ENCODE data around the gene TMEM140.

DNA sequence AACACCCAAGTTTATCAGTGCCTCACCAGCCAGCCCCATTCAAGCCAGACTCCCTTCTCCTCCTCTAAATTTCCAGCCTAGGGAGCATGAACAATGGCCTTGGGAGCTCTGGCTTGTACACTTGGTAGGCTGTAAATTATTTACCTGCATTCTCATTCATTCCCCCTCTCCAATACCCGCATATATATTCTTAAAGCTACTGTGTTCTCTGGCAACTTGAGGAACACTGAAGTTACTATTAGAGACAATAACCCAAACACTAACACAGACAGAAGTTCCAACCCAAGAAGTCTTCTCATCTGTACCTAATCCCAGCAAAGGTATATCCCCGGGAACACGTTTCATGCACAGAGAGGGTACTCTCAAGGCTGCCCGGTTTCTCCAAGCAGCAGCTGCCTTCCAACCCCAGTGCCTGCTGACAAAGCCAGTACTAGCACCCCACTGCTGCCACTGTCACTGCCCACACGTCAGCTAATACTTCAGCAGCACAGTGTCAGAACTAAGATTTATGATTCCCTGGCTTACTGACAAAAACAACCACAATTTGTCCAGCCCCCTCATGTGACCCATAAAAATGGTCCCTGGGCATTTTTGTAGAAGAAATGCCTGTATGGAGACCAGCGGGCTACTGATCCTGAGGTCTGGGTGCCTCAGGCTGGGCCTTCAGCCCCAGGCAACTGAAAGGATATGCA lies 60.4 kb downstream of the TMEM140 start:
- TF ChIP-seq CTCF (IDR thresholded peaks at IDR 0.05; ENCODE audit: borderline replicate concordance, extremely low read depth, low read length, poor library complexity, severe bottlenecking), result no peak
- no peak for TF ChIP-seq EZH2 (IDR thresholded peaks at IDR 0.05; ENCODE audit: borderline replicate concordance, low read depth, low read length, severe bottlenecking)
